Mucosa of rectum (tissue), 2 donors: Measurements from ENCODE around the gene CD48.
A peak's percentile ranks its signal among the peaks of the same experiment; 100 is the strongest.
"Not testable (repeated sequence)": the region's sequence is repeated elsewhere in the genome, so short reads cannot be mapped to it uniquely, and the experiment has no call there.

Source experiments
- H3K27ac ChIP-seq, 2 donors: one replicate each; pipeline ENCODE4 v1.7.0; 2013; ENCODE audit warnings: inconsistent platforms in 2 of 2, low read depth in 2 of 2, low read length in 2 of 2
- H3K27me3 ChIP-seq, 2 donors: one replicate each; pipeline ENCODE4 v1.7.0; 2013; ENCODE audit warnings: low read length in 2 of 2; ENCODE audit not compliant: control insufficient read depth in 2 of 2, insufficient read depth in 2 of 2
- H3K36me3 ChIP-seq, 2 donors: one replicate each; pipeline ENCODE4 v1.7.0; 2013; ENCODE audit warnings: low read length in 2 of 2; ENCODE audit not compliant: control insufficient read depth in 2 of 2, insufficient read depth in 2 of 2
- H3K4me1 ChIP-seq, 2 donors: one replicate each; pipeline ENCODE4 v1.7.0; 2013; ENCODE audit warnings: low read length in 2 of 2, mild to moderate bottlenecking in 1 of 2; ENCODE audit not compliant: control insufficient read depth in 2 of 2, insufficient read depth in 2 of 2
- H3K4me3 ChIP-seq, 2 donors: one replicate each; pipeline ENCODE4 v1.7.0; 2013; ENCODE audit warnings: low read length in 2 of 2
- H3K9ac ChIP-seq, 2 donors: one replicate each; pipeline ENCODE4 v1.7.0; 2013; ENCODE audit warnings: low read length in 2 of 2, low read depth in 1 of 2, mild to moderate bottlenecking in 1 of 2
- H3K9me3 ChIP-seq, 2 donors: one replicate each; pipeline ENCODE4 v1.7.0; 2013; ENCODE audit warnings: low read length in 2 of 2; ENCODE audit not compliant: control insufficient read depth in 2 of 2
- donor health status: healthy.
- donor health status: Normal muscosa, but diverticular disease.

The CD48 gene

DNA sequence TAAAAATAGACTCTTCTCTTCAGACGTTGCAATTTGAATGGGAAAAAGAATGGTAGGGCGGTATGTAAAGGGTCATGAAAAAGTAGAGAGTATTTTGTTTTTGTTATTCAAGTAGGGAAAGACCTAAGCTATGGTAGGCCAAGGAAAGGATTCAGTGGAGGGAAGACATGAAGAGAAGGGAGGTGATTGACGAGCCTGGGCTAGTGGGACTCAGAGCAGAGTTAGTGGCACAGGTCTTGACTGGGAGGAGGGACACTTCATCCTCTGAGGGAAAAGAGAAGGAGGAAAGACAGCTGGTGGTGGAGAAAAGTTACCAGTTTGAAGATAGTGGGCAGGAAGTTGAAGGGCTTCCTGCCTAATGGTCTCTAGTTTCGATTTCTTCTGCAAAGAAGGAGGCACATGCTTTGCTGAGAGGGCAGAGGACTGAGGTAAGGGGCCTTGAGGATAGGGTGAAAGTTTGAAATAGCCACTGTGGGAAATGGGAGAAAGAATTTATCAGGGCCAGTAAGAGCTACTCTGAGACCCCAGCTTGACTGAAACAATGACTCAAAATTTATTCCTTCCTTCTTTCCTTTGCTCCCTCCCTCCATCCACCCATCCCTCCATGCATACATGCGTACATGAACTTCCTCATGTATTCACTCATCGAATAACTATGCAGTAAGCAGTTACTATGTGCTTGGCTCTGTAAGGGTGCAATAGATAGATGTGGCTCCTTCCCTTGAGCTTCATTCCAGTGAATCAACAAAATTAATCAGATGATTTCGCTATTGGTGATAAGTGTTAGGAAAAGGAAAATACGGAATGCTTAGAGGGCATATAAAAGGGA is 4.2 kb downstream of the CD48 start:
- Histone ChIP-seq H3K4me3 (peak overlapping the region in 1 of 2 donors; percentile 90), H3K36me3 (peaks cover 0 to 4% of the 10 kb centered on the region in 2 donors), H3K9ac (no peak overlapping the region), H3K9me3 (no peaks in the 10 kb centered on the region), H3K27ac (peak overlapping the region; percentile 19 to 69), H3K4me1 (peaks cover 3 to 22% of the 10 kb centered on the region in 2 donors), H3K27me3 (no peaks in the 10 kb centered on the region)

DNA sequence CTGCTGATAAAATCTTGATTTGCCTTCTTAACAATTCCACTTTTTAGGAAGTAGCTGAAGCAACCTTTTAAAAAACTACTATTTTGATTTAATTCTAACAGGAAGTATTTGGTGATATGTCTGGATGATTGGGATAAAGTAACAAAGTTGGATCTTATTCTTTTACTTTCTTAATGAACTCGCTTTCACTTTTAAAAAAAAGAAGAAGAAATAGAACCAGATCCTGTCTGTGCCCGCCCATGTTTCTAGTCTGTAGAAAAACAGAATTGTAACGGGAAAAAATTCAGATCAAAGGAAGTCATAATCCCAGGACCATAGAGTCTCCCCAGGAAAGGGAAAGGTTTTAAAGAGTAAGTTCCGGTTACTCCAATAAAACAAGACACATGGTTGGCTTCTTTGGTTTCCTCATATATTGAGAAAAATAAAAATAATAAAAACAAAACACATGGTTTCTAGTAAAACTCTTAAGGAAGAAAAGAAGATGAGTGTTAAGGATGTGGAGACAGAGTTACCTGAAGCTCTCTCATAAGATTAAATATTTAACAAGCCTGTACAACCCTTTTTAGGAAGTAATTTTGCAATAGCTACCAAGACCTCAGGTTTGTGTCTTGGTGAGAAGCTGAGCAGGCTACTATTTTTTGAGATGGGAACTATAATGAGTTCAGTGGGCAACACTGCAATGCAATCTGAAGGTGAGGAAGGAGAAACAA is 4.9 kb downstream of the CD48 start:
- Histone ChIP-seq H3K36me3 (peaks cover 0 to 4% of the 10 kb centered on the region in 2 donors), H3K27me3 (no peaks in the 10 kb centered on the region), H3K9ac (no peak overlapping the region), H3K4me1 (peaks cover 3 to 25% of the 10 kb centered on the region in 2 donors), H3K9me3 (no peaks in the 10 kb centered on the region), H3K4me3 (peak overlapping the region in 1 of 2 donors; percentile 90), H3K27ac (peak overlapping the region in 1 of 2 donors; percentile 69)

DNA sequence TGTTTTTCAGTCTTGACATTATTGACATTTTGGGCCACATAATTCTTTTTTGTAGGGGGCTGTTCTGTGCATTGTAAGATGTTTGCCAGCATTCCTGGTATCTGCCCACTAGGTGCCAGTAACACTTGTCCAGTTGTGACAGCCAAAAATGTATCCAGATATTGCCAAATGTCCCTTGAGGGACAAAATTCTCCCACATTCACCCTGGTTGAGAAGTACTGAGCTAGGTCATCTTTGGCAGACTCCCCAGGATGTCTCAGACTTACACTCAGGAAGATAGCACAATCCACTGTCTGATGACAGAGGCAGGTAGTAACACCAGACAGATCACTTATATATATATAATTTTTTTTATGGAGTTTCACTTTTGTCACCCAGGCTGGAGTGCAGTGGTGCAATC is 5.9 kb downstream of the CD48 start:
- Histone ChIP-seq H3K27me3 (no peaks in the 10 kb centered on the region), H3K27ac (no peak overlapping the region), H3K4me3 (peak overlapping the region in 1 of 2 donors; percentile 23), H3K4me1 (peaks cover 3 to 21% of the 10 kb centered on the region in 2 donors), H3K9ac (no peak overlapping the region), H3K36me3 (peaks cover 0 to 2% of the 10 kb centered on the region in 2 donors), H3K9me3 (no peaks in the 10 kb centered on the region)

DNA sequence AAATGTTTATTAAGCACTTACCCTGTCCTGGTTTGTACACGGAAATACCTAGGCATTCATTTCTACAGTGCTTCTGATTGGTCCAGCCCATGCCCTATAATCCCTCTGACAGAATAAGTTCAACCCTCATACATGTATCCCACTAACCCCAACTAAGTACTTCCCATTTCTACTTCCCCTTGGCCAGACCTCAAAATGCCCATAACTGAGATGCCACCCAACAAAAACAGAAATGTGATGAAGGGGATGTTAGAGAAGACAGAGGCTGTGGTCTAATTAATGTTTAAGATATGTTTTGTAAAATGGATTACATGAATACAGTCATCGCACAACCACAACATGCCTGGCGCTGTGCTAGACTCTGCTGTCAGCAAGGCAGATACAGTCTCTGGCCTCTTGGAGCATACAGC is 6.4 kb downstream of the CD48 start:
- not testable (repeated sequence) for H3K9ac ChIP-seq, H3K27ac ChIP-seq, H3K36me3 ChIP-seq, H3K9me3 ChIP-seq, H3K27me3 ChIP-seq
- Histone ChIP-seq H3K4me3 (peak overlapping the region in 1 of 2 donors; percentile 23), H3K4me1 (peaks cover 3 to 21% of the 10 kb centered on the region in 2 donors)

DNA sequence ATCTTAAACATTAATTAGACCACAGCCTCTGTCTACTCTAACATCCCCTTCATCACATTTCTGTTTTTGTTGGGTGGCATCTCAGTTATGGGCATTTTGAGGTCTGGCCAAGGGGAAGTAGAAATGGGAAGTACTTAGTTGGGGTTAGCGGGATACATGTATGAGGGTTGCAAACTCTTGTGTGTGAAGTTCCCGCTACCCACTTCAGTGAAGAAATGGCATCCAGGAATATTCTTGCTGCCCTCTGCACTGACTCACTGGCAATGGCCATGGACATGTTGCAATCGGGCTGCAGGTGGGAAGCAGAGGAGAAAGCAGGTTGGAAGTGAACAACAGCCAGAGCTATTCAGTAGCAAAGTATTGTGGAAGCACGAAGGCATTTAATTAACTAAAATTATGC is 7.4 kb downstream of the CD48 start:
- Histone ChIP-seq H3K9ac (no peak overlapping the region), H3K4me1 (peaks cover 3 to 18% of the 10 kb centered on the region in 2 donors), H3K27ac (no peak overlapping the region), H3K36me3 (peaks cover 0 to 2% of the 10 kb centered on the region in 2 donors), H3K27me3 (no peaks in the 10 kb centered on the region), H3K4me3 (no peak overlapping the region), H3K9me3 (no peaks in the 10 kb centered on the region)

DNA sequence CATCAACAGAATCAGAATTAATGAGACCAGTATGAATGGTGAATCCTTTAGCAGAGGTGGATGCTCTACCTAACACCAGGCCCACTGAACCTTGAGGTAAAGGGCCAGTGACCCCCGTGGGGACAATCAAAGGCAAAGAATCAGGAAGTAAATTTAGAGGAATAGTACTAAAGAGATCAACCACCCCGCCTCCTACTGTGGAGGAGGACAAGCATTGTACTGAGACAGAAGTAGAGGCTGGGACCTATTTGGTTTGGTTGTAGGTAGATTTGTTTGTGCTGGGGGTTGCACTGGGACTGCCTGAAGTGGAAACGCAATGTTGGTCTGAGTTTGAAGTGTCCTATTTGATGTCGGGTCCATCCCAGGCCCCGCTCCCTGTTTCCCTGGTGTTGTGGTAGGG is 9.5 kb downstream of the CD48 start:
- Histone ChIP-seq H3K9ac (no peak overlapping the region), H3K27me3 (no peaks in the 10 kb centered on the region), H3K4me1 (peaks cover 3 to 13% of the 10 kb centered on the region in 2 donors), H3K27ac (no peak overlapping the region), H3K36me3 (peaks cover 0 to 2% of the 10 kb centered on the region in 2 donors), H3K9me3 (no peaks in the 10 kb centered on the region), H3K4me3 (no peak overlapping the region)

DNA sequence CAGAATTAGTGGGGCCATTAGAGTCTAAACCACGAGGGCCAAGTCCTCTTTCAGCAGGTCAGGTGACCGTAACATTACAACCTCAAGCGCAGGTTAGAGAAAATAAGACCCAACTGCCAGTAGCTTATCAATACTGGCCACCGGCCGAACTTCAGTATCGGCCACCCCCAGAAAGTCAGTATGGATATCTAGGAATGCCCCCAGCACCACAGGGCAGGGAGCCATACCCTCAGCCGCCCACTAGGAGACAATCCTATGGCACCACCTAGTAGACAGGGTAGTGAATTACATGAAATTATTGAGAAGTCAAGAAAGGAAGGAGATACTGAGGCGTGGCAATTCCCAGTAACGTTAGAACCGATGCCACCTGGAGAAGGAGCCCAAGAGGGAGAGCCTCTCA is 19.2 kb downstream of the CD48 start:
- H3K36me3 ChIP-seq, H3K9ac ChIP-seq, H3K4me3 ChIP-seq, H3K9me3 ChIP-seq, H3K4me1 ChIP-seq, H3K27me3 ChIP-seq, H3K27ac ChIP-seq: not testable (repeated sequence)

DNA sequence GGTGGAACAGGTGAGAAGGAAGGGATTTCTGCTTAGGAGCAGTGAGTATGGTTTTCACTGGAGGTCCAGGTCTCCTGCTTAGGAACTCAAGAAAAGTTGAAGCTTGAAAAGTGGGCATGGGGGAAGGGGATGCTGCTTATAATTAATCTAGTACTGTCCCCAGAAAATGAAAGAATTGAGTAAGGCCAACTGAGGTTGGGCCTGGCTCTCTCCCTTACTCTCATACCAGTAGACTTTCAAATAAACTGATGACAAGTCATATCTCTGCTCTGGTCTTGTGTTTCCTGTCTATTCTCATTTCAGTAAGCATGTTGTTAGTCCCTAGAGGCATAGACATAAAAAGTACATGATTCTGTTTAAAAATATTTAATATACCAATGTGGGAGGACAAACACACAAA is 26.4 kb downstream of the CD48 start:
- no peak overlapping the region for H3K4me3 ChIP-seq
- H3K27me3 ChIP-seq: no peaks in the 10 kb centered on the region
- H3K9me3 ChIP-seq: no peaks in the 10 kb centered on the region
- peaks cover 5 to 13% of the 10 kb centered on the region in 2 donors for H3K4me1 ChIP-seq
- no peak overlapping the region for H3K27ac ChIP-seq
- no peak overlapping the region for H3K9ac ChIP-seq
- H3K36me3 ChIP-seq: peaks cover 0 to 6% of the 10 kb centered on the region in 2 donors

DNA sequence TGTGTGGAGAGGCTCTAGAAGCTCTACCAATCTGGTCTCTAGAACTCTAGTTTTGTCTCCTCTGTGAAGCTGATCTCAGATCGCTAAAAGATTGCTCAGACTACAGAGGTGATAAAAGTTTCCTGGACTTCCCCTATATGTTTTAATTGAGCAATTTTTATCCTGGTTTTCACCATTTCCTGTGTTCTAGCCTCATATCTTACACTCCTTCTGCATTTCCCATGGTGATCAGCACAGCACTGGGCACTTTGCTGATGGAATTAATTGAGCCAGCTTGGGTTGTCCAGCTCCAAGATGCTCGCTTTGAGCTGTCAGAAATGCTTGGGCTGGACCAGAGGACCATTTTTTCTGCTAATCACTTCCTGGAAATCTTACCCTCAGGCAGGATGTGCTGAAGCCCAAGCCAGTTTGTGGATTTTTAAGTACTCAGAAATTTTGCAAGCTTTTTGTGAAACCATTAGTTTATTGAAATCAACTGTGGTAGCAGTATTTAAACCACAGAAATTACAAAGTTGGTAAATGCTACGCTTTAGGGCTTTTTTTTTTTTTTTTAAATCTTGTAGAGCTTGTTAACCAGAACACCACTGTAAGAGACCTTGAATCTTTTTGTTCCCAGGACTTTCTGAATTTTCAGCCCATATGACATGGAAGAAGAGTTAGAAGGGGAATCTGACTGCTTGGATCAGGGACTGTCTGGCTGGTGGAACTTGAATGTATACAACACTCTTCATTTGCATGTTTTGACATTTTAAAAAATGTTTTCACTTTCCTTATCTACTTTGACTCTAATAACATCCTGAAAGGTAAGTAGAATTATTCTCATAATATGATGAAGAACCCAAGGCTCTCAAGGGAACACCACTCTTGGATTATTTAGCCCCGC is 28.4 kb downstream of the CD48 start:
- Histone ChIP-seq H3K4me1 (peaks cover 5 to 13% of the 10 kb centered on the region in 2 donors), H3K36me3 (peaks cover 0 to 8% of the 10 kb centered on the region in 2 donors), H3K27me3 (no peaks in the 10 kb centered on the region), H3K4me3 (no peak overlapping the region), H3K9ac (no peak overlapping the region), H3K9me3 (no peaks in the 10 kb centered on the region), H3K27ac (peak overlapping the region in 1 of 2 donors; percentile 58)

DNA sequence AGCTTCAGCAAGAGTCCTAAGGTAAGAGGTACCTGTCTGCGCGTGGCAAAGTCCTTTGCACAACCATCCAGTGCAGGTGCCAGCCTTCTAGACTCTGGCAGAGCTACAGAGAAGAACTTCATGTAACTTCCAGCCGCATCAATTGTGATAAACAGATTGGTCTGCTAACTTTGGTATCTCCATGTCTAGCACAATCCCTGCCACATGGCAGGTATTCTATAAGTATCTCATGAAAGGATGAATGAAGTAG is 29.8 kb downstream of the CD48 start:
- Histone ChIP-seq H3K27me3 (no peaks in the 10 kb centered on the region), H3K36me3 (peaks cover 0 to 12% of the 10 kb centered on the region in 2 donors), H3K27ac (no peak overlapping the region), H3K4me1 (peaks cover 5 to 13% of the 10 kb centered on the region in 2 donors), H3K4me3 (no peak overlapping the region), H3K9me3 (no peaks in the 10 kb centered on the region), H3K9ac (no peak overlapping the region)
